SH-SY5Y (cell line): ENCODE data around the gene PPM1E.

Experiments used
- GATA2 ChIP-seq: IDR thresholded peaks from 2 replicates; pipeline ENCODE4 v1.6.1; 2011; ENCODE audit warnings: mild to moderate bottlenecking, low read depth, low read length
- GATA3 ChIP-seq: IDR thresholded peaks from 2 replicates; pipeline ENCODE4 v1.6.1; 2011; ENCODE audit warnings: low read depth, mild to moderate bottlenecking, low read length, moderate library complexity

- TF ChIP-seq GATA3 (no peak), GATA2 (no peak)
Measured at GRCh38 chr17:59008737-59009136, 253.1 kb downstream of the PPM1E start.
